GM21737 (cell line): ENCODE data around the gene ZFAND3.

Source experiments
- ATAC-seq: cut with Tn5 transposase; IDR thresholded peaks from one replicate; pipeline ENCODE4 v1.9.1; 2021; ENCODE audit warnings: mild to moderate bottlenecking, moderate library complexity; ENCODE audit not compliant: unreplicated experiment

The ZFAND3 gene

GRCh38 chr6:38161754-38162492 lies 342.4 kb downstream of the ZFAND3 start:
- no peak for ATAC-seq

GRCh38 chr6:38162493-38163185 lies 343.1 kb downstream of the ZFAND3 start:
- no peak for ATAC-seq

- ATAC-seq, result no peak
Observed at GRCh38 chr6:38163186-38164130, 343.9 kb downstream of the ZFAND3 start.

GRCh38 chr6:38164131-38164481 lies 344.6 kb downstream of the ZFAND3 start:
- no peak for ATAC-seq

- ATAC-seq, result no peak
Observed at GRCh38 chr6:38164671-38165108, 345.2 kb downstream of the ZFAND3 start.

GRCh38 chr6:38166411-38167240 lies 347.1 kb downstream of the ZFAND3 start:
- ATAC-seq, result no peak

DNA sequence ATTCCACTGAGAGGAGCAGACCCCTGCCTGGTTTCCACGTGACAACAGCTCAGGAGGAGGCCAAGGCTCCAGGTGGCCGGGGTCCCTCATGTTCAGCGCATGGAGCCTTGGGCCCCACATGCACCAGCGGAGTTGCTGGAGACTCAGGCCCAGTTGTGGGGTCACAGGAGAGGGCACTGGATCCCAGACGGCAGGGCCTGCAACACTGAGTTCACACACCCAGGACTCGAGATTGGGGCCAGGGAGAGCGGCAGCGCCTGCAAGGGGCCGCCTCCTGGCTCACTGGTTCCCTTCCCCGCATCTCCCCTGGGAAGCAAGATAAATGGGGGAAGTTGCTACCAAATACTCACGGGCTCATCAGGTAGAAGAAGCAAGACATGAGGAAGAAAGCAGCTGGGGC lies 348.1 kb downstream of the ZFAND3 start:
- ATAC-seq, result no peak

DNA sequence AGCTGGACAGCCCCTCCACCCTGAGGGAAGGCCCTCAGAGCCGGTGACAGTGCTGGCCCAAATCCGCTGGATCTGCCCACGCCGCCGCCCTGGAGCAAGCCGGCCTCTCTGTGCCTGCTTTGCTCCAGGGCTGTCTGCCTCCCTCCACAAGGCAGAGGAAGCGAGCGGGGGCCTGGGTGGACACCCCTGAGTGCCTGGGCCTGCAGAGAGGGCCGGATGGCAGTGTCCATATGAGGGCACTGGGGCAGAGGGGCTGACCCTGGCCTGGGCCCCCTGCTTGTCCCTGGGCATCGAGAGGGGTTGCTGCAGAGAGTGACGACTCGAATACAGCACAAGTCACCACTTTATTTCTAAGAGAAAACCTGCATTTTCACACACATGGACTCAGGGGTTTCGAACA lies 348.6 kb downstream of the ZFAND3 start:
- no peak for ATAC-seq

DNA sequence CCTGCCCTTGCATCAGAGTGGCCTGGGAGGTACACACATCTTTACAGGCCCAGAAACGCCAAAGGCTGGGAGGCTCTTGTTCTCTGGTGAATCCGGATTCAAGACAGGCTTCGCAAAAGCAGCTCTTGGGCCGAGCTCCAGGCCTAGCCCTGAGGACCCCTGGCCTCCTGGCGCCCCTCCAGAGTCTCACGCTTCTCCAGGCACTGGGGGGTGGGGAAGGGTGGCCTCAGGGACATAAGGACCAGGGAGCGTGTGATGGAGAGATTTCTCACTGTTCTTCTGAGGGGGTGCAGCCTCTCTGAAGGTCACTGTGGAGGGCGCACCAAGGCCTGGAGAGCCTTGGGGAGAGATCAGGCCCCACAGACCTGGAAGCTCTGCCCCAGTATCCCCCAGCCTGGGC lies 349.2 kb downstream of the ZFAND3 start:
- no peak for ATAC-seq

GRCh38 chr6:38169221-38169976 lies 349.9 kb downstream of the ZFAND3 start:
- no peak for ATAC-seq

DNA sequence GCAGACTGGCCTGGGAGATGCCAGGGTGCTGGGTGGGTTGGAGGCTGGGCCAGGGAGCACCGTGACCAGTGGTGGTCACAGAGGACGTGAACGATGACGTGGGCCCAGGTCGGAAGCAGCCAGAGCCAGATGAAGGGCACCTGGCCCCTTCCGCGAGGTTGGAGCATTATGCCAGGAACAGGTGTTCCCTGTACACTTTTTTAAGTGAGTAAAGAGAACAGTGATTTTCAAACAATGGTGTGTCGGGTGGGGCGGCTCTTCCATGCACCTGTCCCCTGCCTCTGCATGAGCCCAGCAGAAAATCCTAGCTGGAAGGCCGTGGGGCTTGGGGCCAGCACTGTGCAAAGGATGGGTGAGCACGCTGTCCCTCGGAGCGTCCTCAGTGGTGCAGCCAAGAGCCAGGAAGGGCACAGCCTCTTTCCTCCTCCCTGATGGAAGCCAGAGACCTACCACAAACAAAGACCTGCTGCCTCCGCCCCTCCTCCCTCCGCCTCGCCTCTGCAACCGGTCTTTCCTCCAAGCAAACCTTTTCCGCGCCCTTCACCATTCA lies 350.5 kb downstream of the ZFAND3 start:
- no peak for ATAC-seq

GRCh38 chr6:38170666-38171355 lies 351.3 kb downstream of the ZFAND3 start:
- ATAC-seq, result no peak

DNA sequence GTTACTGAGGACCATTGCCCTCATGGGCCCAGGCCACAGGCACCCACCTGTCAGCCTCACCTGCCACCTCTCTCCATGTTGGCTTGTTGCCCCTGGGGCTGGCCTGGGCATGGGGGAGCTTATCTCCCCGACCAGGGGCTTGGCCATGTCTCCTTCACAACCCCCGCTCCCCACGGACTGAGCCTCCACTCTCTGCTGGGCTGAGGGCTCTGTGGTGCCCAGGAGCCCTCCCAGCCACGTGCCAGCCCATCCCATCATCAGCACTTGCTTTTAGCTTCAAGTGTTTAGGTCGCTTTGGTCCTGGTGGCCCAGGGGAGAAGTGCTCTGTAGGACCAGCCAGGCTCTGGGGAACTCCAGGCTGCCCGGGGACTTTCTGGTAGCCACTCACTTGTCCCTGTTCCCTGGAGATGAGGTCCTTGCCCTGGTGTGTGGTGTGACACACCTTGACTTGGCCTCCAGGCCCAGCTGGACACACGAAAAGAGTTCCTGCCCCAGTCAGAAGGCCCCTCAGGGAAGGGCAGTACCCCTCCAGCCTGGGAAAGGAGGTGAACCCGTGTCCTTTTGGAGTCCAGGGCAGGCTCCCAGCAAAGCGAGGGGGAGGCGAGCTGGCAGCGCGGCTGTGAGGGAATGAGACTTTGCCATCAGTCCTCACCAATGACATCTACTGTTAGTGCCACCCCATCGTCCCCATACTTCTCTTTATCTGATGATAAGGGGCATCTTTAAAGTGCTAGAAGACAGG lies 352.6 kb downstream of the ZFAND3 start:
- ATAC-seq, result no peak

DNA sequence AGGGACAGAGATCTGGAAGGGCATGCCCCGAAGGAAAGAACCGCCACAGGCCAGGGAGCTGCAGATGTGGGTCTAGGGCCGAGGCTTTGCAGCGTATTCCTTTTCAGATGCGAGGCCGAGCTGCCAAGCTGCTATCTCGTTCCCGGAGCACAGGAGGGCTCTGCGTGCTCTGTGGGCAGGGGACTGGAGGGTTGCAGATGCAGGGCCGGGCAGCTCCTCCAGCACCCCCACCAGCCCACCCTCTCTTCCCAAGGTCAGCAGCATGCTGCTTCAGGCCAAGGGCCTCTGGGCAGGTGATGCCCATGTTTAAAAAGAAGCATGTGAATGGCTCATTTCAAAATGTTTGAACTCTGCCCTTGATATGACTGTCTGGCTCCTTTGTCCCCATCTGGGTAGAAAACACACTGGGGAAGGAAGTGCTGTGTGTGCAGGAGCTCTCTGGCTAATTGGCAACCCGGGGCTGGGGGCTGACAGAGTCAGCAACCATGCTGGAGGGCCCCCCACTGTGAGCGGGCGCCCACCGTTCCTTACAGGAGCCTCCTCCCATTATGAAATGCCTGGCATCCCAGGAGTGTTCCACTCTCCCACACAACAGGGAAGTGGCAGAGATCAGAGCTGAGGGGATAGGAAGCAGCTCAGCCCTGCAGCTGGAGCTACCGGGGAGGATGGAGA lies 353.3 kb downstream of the ZFAND3 start:
- no peak for ATAC-seq

DNA sequence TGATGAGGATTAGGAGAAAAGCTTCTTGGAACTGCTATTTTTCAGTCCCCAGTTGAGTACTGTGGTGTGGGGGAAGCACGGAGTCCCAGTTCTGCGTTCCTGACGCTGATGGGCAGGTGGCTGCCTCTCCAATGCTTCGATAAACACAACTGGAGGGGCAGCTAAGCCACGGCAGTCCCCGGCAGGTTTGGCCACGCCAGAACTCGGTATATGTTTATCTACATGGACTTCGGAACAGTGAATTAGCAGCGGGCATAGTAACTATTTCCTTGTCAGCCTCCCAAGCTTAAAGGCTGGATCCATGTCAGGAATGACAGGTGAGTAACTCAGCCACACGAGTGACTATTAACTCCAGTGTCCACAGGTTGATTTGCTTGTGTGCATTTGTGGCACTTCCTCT lies 354.4 kb downstream of the ZFAND3 start:
- no peak for ATAC-seq

DNA sequence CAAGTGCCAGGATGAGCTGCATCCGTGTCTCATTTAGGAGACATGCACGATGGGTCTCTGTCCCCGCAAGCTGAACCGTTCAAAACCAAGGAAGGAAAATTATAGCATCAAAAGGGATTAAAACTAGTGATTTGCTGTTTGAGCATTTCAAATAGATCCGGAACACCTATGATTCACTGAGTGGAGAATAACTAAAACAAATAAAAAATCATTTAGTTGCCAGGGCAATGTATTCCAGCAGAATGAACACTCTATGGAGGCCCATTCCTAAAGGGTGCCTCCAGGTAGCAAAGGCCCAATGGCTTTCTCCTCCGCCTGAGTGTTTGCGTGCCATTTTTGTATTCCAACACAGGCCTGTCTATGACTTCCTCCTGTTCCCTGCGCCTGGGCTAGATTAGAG lies 354.8 kb downstream of the ZFAND3 start:
- no peak for ATAC-seq

- no peak for ATAC-seq
Observed at GRCh38 chr6:38174806-38175495, 355.4 kb downstream of the ZFAND3 start.
